Suprapubic skin (tissue), 4 donors: ENCODE results near the gene KCNB1. TPM values are rescaled to one million over a fixed set of nuclear protein-coding genes. Genes with fewer than 3 reads are reported as not detected.

Source experiments
- DNase-seq, 2 donors: peaks; one replicate each; pipeline ENCODE4 v3.0.0-alpha.2; 2019; ENCODE audit warnings: low spot score in 2 of 2
- H3K27ac ChIP-seq: fragments of 200-600 bp; sonication (generic); one replicate; pipeline ENCODE4 v1.5.1; 2019
- H3K27me3 ChIP-seq: fragments of 200-600 bp; sonication (generic); one replicate; pipeline ENCODE4 v1.5.1; 2019
- H3K36me3 ChIP-seq: fragments of 200-600 bp; sonication (generic); one replicate; pipeline ENCODE4 v1.5.1; 2019
- H3K4me1 ChIP-seq: fragments of 200-600 bp; sonication (generic); one replicate; pipeline ENCODE4 v1.5.1; 2019
- H3K4me3 ChIP-seq: fragments of 200-600 bp; sonication (generic); one replicate; pipeline ENCODE4 v1.5.1; 2019; ENCODE audit warnings: mild to moderate bottlenecking
- H3K9me3 ChIP-seq: fragments of 200-600 bp; sonication (generic); one replicate; pipeline ENCODE4 v1.5.1; 2019
- EP300 ChIP-seq: sonication (generic); formaldehyde crosslinking; IDR thresholded peaks from one replicate; pipeline ENCODE4 v1.6.1; 2017; ENCODE audit warnings: antibody characterized with exemption
- POLR2A ChIP-seq, 2 donors: fragments of 450-650 bp; IDR thresholded peaks; one replicate each; pipeline ENCODE4 v1.6.1; 2017; ENCODE audit warnings: antibody characterized with exemption in 2 of 2, mild to moderate bottlenecking in 2 of 2, moderate library complexity in 2 of 2
- POLR2AphosphoS5 ChIP-seq, 3 donors: sonication (generic); formaldehyde crosslinking; IDR thresholded peaks; one replicate each; pipeline ENCODE4 v1.6.1; 2017; ENCODE audit warnings: antibody characterized with exemption in 3 of 3
- WGBS: methylation state at CpG from one replicate; pipeline ENCODE4 v1.1.5; 2018; 5-methylcytosine and 5-hydroxymethylcytosine counted together
- total RNA-seq, 4 donors: library from RNA; depleted of rRNA; stranded (reverse); fragments of >200 nt; gene quantifications; one replicate each; pipeline ENCODE4 v1.1.0, GENCODE V29; 2016
- TF ChIP-seq, protein P1 (sequence below), 2 donors: fragments of 200-600 bp in 1 of 2; fragments of 450-650 bp in 1 of 2; sonication (generic) in 1 of 2; IDR thresholded peaks; one replicate each; pipeline ENCODE4 v1.5.1; 2016 to 2019; ENCODE audit warnings: antibody characterized with exemption in 2 of 2, mild to moderate bottlenecking in 1 of 2, moderate library complexity in 1 of 2

The KCNB1 gene
- 1 to 10 TPM in 3 of 4 donors, under 1 TPM in 1; 0.91 to 4.0 (median 2.3) TPM for total RNA-seq

GRCh38 chr20:49482621-49483017 lies at the start of gene KCNB1:
KCNB1 (minus strand) TSS chr20:49482668; CDS start chr20:49482480, 188 bp downstream.
- Histone ChIP-seq H3K27ac (no peak within 1 kb of the TSS), H3K4me3 (peak within 1 kb of the TSS; percentile 49), H3K36me3 (no peaks in the 10 kb centered on the region), H3K4me1 (peaks cover 25% of the 10 kb centered on the region), H3K27me3 (peaks cover 52% of the 10 kb centered on the region), H3K9me3 (no peaks in the 10 kb centered on the region)
- WGBS = 5% methylated on average over 20 of the region's 34 CpGs
- peak in 1 of 2 donors; percentile 69 for DNase-seq
- no peak for TF ChIP-seq POLR2AphosphoS5 (IDR thresholded peaks at IDR 0.05)
- TF ChIP-seq, protein P1, sequence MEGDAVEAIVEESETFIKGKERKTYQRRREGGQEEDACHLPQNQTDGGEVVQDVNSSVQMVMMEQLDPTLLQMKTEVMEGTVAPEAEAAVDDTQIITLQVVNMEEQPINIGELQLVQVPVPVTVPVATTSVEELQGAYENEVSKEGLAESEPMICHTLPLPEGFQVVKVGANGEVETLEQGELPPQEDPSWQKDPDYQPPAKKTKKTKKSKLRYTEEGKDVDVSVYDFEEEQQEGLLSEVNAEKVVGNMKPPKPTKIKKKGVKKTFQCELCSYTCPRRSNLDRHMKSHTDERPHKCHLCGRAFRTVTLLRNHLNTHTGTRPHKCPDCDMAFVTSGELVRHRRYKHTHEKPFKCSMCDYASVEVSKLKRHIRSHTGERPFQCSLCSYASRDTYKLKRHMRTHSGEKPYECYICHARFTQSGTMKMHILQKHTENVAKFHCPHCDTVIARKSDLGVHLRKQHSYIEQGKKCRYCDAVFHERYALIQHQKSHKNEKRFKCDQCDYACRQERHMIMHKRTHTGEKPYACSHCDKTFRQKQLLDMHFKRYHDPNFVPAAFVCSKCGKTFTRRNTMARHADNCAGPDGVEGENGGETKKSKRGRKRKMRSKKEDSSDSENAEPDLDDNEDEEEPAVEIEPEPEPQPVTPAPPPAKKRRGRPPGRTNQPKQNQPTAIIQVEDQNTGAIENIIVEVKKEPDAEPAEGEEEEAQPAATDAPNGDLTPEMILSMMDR (IDR thresholded peaks at IDR 0.05) = peak in 1 of 2 donors; percentile 14

DNA sequence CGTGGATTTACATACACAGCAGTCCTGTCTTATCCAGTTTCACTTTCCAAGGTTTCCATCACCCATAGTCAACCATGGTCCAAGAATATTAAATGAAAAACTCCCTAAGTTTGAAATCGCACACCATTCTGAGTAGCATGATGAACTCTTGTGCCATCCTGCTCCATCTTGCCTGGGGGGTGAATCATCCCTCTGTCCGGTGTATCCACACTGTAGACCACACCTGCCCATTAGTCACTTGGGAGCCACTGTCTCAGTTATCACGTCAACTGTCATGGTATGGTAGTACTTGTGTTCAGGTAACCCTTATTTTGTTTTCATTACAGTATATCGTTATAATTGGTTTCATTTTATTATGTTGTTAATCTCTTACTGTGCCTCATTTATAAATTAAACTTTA lies 47.0 kb upstream of the KCNB1 start:
- Histone ChIP-seq H3K27ac (no peak overlapping the region), H3K4me1 (peaks cover 4% of the 10 kb centered on the region), H3K27me3 (no peaks in the 10 kb centered on the region), H3K9me3 (no peaks in the 10 kb centered on the region), H3K4me3 (no peak overlapping the region), H3K36me3 (no peaks in the 10 kb centered on the region)
- TF ChIP-seq POLR2AphosphoS5 (IDR thresholded peaks at IDR 0.05) = no peak
- TF ChIP-seq, protein P1 (IDR thresholded peaks at IDR 0.05) = no peak
- TF ChIP-seq POLR2A (IDR thresholded peaks at IDR 0.05) = no peak
- TF ChIP-seq EP300 = no peak
- no peak for DNase-seq
- WGBS = 82% methylated on average over 5 of the region's 5 CpGs

DNA sequence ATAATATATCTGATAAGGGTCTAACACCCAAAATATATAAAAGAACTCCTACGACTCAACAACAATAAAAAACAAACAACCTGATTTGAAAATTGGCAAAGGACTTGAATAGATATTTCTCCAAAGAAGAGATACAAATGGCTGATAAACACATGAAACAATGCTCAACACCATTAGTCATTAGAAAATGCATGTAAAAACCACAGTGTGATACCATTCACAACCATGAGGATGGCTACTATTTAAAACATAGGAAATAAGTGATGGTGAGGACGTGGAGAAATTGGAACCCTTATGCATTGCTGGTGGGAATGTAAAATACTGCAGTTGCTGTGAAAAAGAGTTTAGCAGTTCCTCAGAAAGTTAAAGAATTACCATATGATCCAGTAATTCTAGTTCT lies 44.1 kb upstream of the KCNB1 start:
- DNase-seq = no peak
- Histone ChIP-seq H3K4me3 (no peak overlapping the region), H3K36me3 (no peaks in the 10 kb centered on the region), H3K27ac (no peak overlapping the region), H3K27me3 (no peaks in the 10 kb centered on the region), H3K9me3 (no peaks in the 10 kb centered on the region), H3K4me1 (no peaks in the 10 kb centered on the region)
- 71% methylated on average over 2 of the region's 2 CpGs for WGBS
- TF ChIP-seq POLR2A (IDR thresholded peaks at IDR 0.05) = no peak
- TF ChIP-seq POLR2AphosphoS5 (IDR thresholded peaks at IDR 0.05) = no peak
- TF ChIP-seq, protein P1 (IDR thresholded peaks at IDR 0.05) = no peak
- TF ChIP-seq EP300 = no peak

DNA sequence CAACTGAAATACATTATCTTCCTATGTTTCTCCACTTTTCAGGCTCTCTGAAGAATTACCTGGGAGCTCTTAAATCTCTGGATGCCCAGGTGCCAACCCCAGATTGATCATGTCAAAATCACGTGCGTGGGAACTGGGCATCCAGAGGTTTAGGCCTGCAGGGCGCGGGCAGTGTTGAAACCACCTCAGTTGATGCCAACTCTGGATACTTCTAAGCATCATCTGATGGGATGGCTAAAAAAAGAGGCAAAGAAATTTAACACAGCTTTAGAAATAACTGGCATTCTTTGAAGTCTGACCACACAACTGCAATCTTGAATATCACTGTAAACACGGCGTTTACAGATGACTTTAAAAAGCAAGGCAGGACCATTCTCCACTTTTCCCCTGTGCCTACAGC lies 43.6 kb upstream of the KCNB1 start:
- TF ChIP-seq POLR2A (IDR thresholded peaks at IDR 0.05) = no peak
- TF ChIP-seq, protein P1 (IDR thresholded peaks at IDR 0.05) = no peak
- TF ChIP-seq EP300 = no peak
- TF ChIP-seq POLR2AphosphoS5 (IDR thresholded peaks at IDR 0.05) = no peak
- WGBS = 82% methylated on average over 6 of the region's 6 CpGs
- Histone ChIP-seq H3K27ac (no peak overlapping the region), H3K36me3 (no peaks in the 10 kb centered on the region), H3K4me3 (no peak overlapping the region), H3K27me3 (no peaks in the 10 kb centered on the region), H3K4me1 (no peaks in the 10 kb centered on the region), H3K9me3 (no peaks in the 10 kb centered on the region)
- peak in 1 of 2 donors; percentile 35 for DNase-seq

DNA sequence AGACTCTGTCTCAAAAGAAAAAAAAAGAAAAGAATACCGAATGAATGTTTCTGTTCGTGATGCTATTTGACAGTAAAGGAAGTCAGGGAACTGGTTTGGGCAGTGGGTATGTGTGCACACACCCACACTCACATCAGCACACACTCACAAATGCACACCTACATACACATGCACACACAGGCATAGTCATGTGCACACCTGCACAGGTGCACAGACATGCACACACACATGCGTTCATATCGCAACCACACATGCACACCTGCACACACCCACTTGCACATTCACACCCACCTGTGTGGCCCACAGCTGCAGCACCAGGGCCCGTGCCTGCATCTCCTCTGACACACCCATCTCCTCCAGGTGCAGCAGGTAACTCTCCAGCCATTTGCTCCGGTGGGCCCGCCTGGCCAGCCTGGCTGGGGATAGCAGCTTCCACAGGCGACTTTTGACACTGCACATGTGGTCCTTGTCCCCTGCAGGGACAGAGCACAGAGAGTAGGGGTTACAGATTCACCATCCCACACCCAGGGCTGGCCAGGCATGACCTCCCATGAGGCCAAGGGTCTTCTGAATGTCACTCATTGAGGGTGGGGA lies 41.4 kb upstream of the KCNB1 start:
- no peak for TF ChIP-seq EP300
- TF ChIP-seq POLR2A (IDR thresholded peaks at IDR 0.05) = no peak
- TF ChIP-seq POLR2AphosphoS5 (IDR thresholded peaks at IDR 0.05) = no peak
- TF ChIP-seq, protein P1 (IDR thresholded peaks at IDR 0.05) = no peak

More for the DNA sequence above, 41.4 kb upstream of the KCNB1 start:
- Histone ChIP-seq H3K36me3 (no peaks in the 10 kb centered on the region), H3K9me3 (no peaks in the 10 kb centered on the region), H3K4me3 (no peak overlapping the region), H3K27me3 (no peaks in the 10 kb centered on the region), H3K4me1 (no peaks in the 10 kb centered on the region), H3K27ac (no peak overlapping the region)
- peak in 1 of 2 donors; percentile 44 for DNase-seq
- WGBS = 53% methylated on average over 2 of the region's 8 CpGs
